ENCODE results near the gene ATP6V1G1.

Gene ATP6V1G1

DNA sequence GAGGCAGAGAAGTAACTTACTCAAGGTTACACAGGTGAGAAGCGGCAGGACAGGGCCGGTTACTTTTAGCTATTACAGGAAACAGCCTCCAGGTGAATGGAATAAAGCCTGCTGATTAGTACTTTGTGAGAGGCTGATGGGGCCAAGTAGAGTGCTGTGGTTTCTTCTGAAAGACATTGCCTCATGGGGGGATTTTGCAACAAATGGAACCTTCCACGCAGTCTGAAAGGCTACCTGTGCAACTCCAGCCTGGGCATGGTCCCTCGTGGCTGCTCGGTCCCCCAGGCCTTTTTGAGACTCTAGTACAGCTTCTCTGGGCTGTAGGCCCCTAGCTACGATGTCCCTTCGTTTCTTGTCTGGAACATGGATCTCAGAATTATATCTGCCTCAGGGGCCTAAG is 25.5 kb downstream of the ATP6V1G1 start:
- WGBS, 2 experiments (ENCODE audit: insufficient coverage in 2 of 2): 90 to 93% methylated on average over 7 of the region's 7 CpGs
- H3K4me3 ChIP-seq (ENCODE audit: extremely low read depth, insufficient read depth, low read length, poor library complexity, severe bottlenecking): no peak overlapping the region
- H3K4me1 ChIP-seq (ENCODE audit: control insufficient read depth, insufficient read depth, low read length, poor library complexity, severe bottlenecking): peaks cover 8% of the 10 kb centered on the region
- H3K27ac ChIP-seq (ENCODE audit: low read depth, low read length, severe bottlenecking): no peak overlapping the region
- H3K36me3 ChIP-seq (ENCODE audit: control insufficient read depth, insufficient read depth, low read length): no peaks in the 10 kb centered on the region
- H3K9me3 ChIP-seq (ENCODE audit: control insufficient read depth, low read length): no peaks in the 10 kb centered on the region

DNA sequence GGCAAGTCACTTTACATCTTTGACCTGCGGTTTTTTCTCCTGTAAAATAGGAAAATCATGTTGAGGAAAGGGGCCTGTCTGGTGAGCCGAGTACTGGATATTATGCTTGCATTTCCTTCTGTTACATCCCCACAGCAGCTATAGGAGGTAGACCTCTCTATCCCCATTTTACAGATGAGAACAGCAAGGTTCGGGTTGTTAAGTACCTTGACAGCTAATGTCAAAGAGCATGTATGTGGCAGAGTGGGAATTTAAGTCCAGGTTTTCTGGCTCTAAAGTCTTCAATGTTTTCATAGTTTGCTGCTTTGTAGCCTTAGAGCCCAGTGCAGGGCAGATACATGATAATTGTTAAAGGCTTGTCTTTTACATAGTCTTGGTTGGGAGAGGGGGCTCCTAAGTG is 26.4 kb downstream of the ATP6V1G1 start:
- WGBS, 2 experiments (ENCODE audit: insufficient coverage in 2 of 2): 100% methylated on average over 2 of the region's 3 CpGs; no CpG with 5 or more reads in 1 of the 2 experiments
- no peaks in the 10 kb centered on the region for H3K36me3 ChIP-seq (ENCODE audit: control insufficient read depth, insufficient read depth, low read length)

GRCh38 chr9:114614373-114614772 is 26.8 kb downstream of the ATP6V1G1 start:
- WGBS, 2 experiments (ENCODE audit: insufficient coverage in 2 of 2): 90 to 100% methylated on average over 2 of the region's 3 CpGs

More for the DNA sequence above, 26.4 kb downstream of the ATP6V1G1 start:
- Histone ChIP-seq H3K9me3 (ENCODE audit: control insufficient read depth, low read length) (no peaks in the 10 kb centered on the region), H3K27ac (ENCODE audit: low read depth, low read length, severe bottlenecking) (no peak overlapping the region), H3K4me1 (ENCODE audit: control insufficient read depth, insufficient read depth, low read length, poor library complexity, severe bottlenecking) (peaks cover 8% of the 10 kb centered on the region), H3K4me3 (ENCODE audit: extremely low read depth, insufficient read depth, low read length, poor library complexity, severe bottlenecking) (no peak overlapping the region)

GRCh38 chr9:114616684-114617520 is 29.3 kb downstream of the ATP6V1G1 start:
- Histone ChIP-seq H3K36me3 (ENCODE audit: control insufficient read depth, insufficient read depth, low read length) (no peaks in the 10 kb centered on the region), H3K9me3 (ENCODE audit: control insufficient read depth, low read length) (no peaks in the 10 kb centered on the region), H3K27ac (ENCODE audit: low read depth, low read length, severe bottlenecking) (no peak overlapping the region), H3K4me1 (ENCODE audit: control insufficient read depth, insufficient read depth, low read length, poor library complexity, severe bottlenecking) (peaks cover 7% of the 10 kb centered on the region), H3K4me3 (ENCODE audit: extremely low read depth, insufficient read depth, low read length, poor library complexity, severe bottlenecking) (no peak overlapping the region)
- WGBS, 2 experiments (ENCODE audit: insufficient coverage in 2 of 2): 87 to 93% methylated on average over 3 to 4 of the region's 4 CpGs

More at GRCh38 chr9:114614373-114614772, 26.8 kb downstream of the ATP6V1G1 start:
- no peaks in the 10 kb centered on the region for H3K36me3 ChIP-seq (ENCODE audit: control insufficient read depth, insufficient read depth, low read length)
- no peak overlapping the region for H3K27ac ChIP-seq (ENCODE audit: low read depth, low read length, severe bottlenecking)
- no peak overlapping the region for H3K4me3 ChIP-seq (ENCODE audit: extremely low read depth, insufficient read depth, low read length, poor library complexity, severe bottlenecking)
- H3K4me1 ChIP-seq (ENCODE audit: control insufficient read depth, insufficient read depth, low read length, poor library complexity, severe bottlenecking): peaks cover 8% of the 10 kb centered on the region
- H3K9me3 ChIP-seq (ENCODE audit: control insufficient read depth, low read length): no peaks in the 10 kb centered on the region

GRCh38 chr9:114619191-114619761 is 31.7 kb downstream of the ATP6V1G1 start:
- no peak overlapping the region for H3K27ac ChIP-seq (ENCODE audit: low read depth, low read length, severe bottlenecking)
- H3K4me3 ChIP-seq (ENCODE audit: extremely low read depth, insufficient read depth, low read length, poor library complexity, severe bottlenecking): no peak overlapping the region
- H3K36me3 ChIP-seq (ENCODE audit: control insufficient read depth, insufficient read depth, low read length): no peaks in the 10 kb centered on the region
- peaks cover 8% of the 10 kb centered on the region for H3K4me1 ChIP-seq (ENCODE audit: control insufficient read depth, insufficient read depth, low read length, poor library complexity, severe bottlenecking)
- no peaks in the 10 kb centered on the region for H3K9me3 ChIP-seq (ENCODE audit: control insufficient read depth, low read length)
- 82 to 93% methylated on average over 6 to 13 of the region's 13 CpGs for WGBS, 2 experiments (ENCODE audit: insufficient coverage in 2 of 2)

DNA sequence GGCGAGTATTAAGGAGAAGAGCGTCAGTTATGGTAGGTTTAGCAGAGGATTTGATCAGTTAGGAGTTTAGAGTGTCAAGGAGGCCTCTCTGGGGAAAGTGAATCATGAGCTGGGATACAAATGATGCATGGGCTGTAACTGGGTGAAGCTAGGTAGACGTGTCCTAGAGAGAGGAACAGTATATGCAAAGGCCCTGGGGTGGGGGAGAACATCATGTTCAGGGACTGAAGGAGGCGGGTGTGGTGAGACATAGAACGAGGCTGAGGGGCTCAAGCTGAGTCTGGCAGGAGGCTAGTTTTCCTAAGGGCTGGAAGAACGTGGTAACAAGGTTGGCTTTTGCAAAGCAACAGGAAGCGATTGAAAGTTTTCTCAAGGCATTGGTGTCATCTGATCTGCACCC is 34.0 kb downstream of the ATP6V1G1 start:
- Histone ChIP-seq H3K9me3 (ENCODE audit: control insufficient read depth, low read length) (no peaks in the 10 kb centered on the region), H3K4me1 (ENCODE audit: control insufficient read depth, insufficient read depth, low read length, poor library complexity, severe bottlenecking) (peaks cover 8% of the 10 kb centered on the region), H3K36me3 (ENCODE audit: control insufficient read depth, insufficient read depth, low read length) (no peaks in the 10 kb centered on the region), H3K27ac (ENCODE audit: low read depth, low read length, severe bottlenecking) (peak overlapping the region; percentile 60), H3K4me3 (ENCODE audit: extremely low read depth, insufficient read depth, low read length, poor library complexity, severe bottlenecking) (no peak overlapping the region)
- 90 to 98% methylated on average over 7 of the region's 7 CpGs for WGBS, 2 experiments (ENCODE audit: insufficient coverage in 2 of 2)

GRCh38 chr9:114621975-114622609 is 34.5 kb downstream of the ATP6V1G1 start:
- Histone ChIP-seq H3K9me3 (ENCODE audit: control insufficient read depth, low read length) (no peaks in the 10 kb centered on the region), H3K4me1 (ENCODE audit: control insufficient read depth, insufficient read depth, low read length, poor library complexity, severe bottlenecking) (peaks cover 8% of the 10 kb centered on the region), H3K27ac (ENCODE audit: low read depth, low read length, severe bottlenecking) (peak overlapping the region; percentile 60), H3K36me3 (ENCODE audit: control insufficient read depth, insufficient read depth, low read length) (peaks cover 4% of the 10 kb centered on the region), H3K4me3 (ENCODE audit: extremely low read depth, insufficient read depth, low read length, poor library complexity, severe bottlenecking) (no peak overlapping the region)
- WGBS, 2 experiments (ENCODE audit: insufficient coverage in 2 of 2): 78 to 84% methylated on average over 1 to 2 of the region's 2 CpGs

GRCh38 chr9:114624677-114625076 is 37.1 kb downstream of the ATP6V1G1 start:
- 100% methylated on average over 2 of the region's 2 CpGs for WGBS, 2 experiments (ENCODE audit: insufficient coverage in 2 of 2)
- peaks cover 4% of the 10 kb centered on the region for H3K36me3 ChIP-seq (ENCODE audit: control insufficient read depth, insufficient read depth, low read length)
- H3K4me1 ChIP-seq (ENCODE audit: control insufficient read depth, insufficient read depth, low read length, poor library complexity, severe bottlenecking): peaks cover 8% of the 10 kb centered on the region
- H3K4me3 ChIP-seq (ENCODE audit: extremely low read depth, insufficient read depth, low read length, poor library complexity, severe bottlenecking): no peak overlapping the region
- H3K9me3 ChIP-seq (ENCODE audit: control insufficient read depth, low read length): no peaks in the 10 kb centered on the region
- H3K27ac ChIP-seq (ENCODE audit: low read depth, low read length, severe bottlenecking): no peak overlapping the region

DNA sequence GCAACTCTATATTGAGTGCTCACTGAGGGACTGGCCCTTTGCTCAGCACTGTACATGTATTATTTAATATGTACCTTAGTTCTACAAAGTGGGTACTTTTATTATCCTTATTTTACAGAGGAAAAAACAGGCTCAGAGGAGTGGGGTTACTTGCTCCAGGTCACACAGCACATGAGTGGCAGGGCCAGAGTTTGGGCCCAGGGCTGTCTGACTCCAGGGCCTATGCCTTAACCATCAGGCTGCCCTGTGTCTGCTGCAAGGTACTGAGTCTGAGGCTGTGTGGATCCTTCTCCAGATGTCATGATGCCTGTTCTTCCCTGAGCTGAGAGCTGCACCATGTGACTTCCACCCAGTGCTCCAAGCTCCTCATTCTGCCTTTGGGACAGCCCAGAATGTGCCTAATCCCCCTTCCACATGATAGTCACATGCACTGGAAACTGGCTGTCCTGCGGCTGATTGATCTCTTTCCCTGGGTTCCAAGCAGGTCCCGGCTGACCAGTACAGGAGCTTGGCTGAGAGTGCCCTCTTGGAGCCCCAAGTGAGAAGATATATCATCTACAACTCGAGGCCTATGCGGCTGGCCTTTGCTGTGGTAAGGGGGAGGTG is 38.9 kb downstream of the ATP6V1G1 start:
- peaks cover 4% of the 10 kb centered on the region for H3K36me3 ChIP-seq (ENCODE audit: control insufficient read depth, insufficient read depth, low read length)
- H3K27ac ChIP-seq (ENCODE audit: low read depth, low read length, severe bottlenecking): no peak overlapping the region
- no peak overlapping the region for H3K4me3 ChIP-seq (ENCODE audit: extremely low read depth, insufficient read depth, low read length, poor library complexity, severe bottlenecking)
- WGBS, 2 experiments (ENCODE audit: insufficient coverage in 2 of 2): 86 to 100% methylated on average over 2 to 4 of the region's 4 CpGs
- peaks cover 8% of the 10 kb centered on the region for H3K4me1 ChIP-seq (ENCODE audit: control insufficient read depth, insufficient read depth, low read length, poor library complexity, severe bottlenecking)
- no peaks in the 10 kb centered on the region for H3K9me3 ChIP-seq (ENCODE audit: control insufficient read depth, low read length)

GRCh38 chr9:114627553-114627952 is 40.0 kb downstream of the ATP6V1G1 start:
- peaks cover 4% of the 10 kb centered on the region for H3K36me3 ChIP-seq (ENCODE audit: control insufficient read depth, insufficient read depth, low read length)
- no CpG with 5 or more reads among the region's 1 CpG for WGBS, 2 experiments (ENCODE audit: insufficient coverage in 2 of 2)
- H3K27ac ChIP-seq (ENCODE audit: low read depth, low read length, severe bottlenecking): no peak overlapping the region
- H3K4me1 ChIP-seq (ENCODE audit: control insufficient read depth, insufficient read depth, low read length, poor library complexity, severe bottlenecking): peaks cover 2% of the 10 kb centered on the region
- no peaks in the 10 kb centered on the region for H3K9me3 ChIP-seq (ENCODE audit: control insufficient read depth, low read length)
- no peak overlapping the region for H3K4me3 ChIP-seq (ENCODE audit: extremely low read depth, insufficient read depth, low read length, poor library complexity, severe bottlenecking)
